ENCODE results near the gene RNF19B. TPM values are rescaled to one million over a fixed set of nuclear protein-coding genes. Genes with fewer than 3 reads are reported as not detected.

RNF19B gene
- total RNA-seq, 2 experiments from 2014 or later, result 33.4 to 37.4 TPM

DNA sequence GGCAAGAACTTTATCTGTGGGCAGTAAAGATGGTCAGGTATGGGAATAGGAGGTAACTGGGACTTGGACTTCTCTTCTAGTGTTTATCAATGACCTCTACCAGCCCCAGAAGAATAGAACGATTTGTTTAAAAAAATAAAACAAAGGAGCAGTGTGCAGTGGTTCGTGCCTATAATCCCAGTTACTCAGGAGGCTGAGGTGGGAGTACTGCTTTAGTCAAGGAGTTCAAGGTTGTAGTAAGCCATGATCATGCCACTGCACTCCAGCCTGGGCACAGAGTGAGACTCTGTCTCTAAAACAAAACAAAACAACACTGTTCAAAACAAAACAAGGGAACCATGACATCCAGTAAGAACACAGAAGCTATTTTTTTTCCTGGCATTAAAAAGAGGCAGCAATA is 4.3 kb downstream of the RNF19B start:
- no peaks in the 10 kb centered on the region for H3K27me3 Mint-ChIP-seq
- TF ChIP-seq, protein P1, sequence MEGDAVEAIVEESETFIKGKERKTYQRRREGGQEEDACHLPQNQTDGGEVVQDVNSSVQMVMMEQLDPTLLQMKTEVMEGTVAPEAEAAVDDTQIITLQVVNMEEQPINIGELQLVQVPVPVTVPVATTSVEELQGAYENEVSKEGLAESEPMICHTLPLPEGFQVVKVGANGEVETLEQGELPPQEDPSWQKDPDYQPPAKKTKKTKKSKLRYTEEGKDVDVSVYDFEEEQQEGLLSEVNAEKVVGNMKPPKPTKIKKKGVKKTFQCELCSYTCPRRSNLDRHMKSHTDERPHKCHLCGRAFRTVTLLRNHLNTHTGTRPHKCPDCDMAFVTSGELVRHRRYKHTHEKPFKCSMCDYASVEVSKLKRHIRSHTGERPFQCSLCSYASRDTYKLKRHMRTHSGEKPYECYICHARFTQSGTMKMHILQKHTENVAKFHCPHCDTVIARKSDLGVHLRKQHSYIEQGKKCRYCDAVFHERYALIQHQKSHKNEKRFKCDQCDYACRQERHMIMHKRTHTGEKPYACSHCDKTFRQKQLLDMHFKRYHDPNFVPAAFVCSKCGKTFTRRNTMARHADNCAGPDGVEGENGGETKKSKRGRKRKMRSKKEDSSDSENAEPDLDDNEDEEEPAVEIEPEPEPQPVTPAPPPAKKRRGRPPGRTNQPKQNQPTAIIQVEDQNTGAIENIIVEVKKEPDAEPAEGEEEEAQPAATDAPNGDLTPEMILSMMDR (IDR thresholded peaks at IDR 0.05), result no peak
- no peaks in the 10 kb centered on the region for H3K27me3 ChIP-seq (ENCODE audit: control insufficient read depth in 1 of 2, insufficient read depth in 2 of 2, low read length in 2 of 2)
- no peaks in the 10 kb centered on the region for H3K36me3 ChIP-seq (ENCODE audit: insufficient read depth, low read length)
- intact Hi-C loops (cut with DNase I, micrococcal nuclease), result loop anchor here (5.0 to 10.0 kb wide), 5 partner anchors 77 to 222 kb away; partner anchors contain the start of genes AK2 (in 1 of the 2), AZIN2 (in 1 of the 2), S100PBP (in 1 of the 2) and TRIM62 (in 1 of the 2)
- peaks cover 4% of the 10 kb centered on the region for H3K36me3 Mint-ChIP-seq (ENCODE audit: low read depth)
- ATAC-seq (ENCODE audit: poor library complexity) (no peak), DNase-seq (no peak)
- POLR2A ChIA-PET, result no interaction called here
- no peak overlapping the region for H3K4me3 ChIP-seq (ENCODE audit: low read length)
- H3K27ac Mint-ChIP-seq, result no peak overlapping the region
- H3K9me3 ChIP-seq (ENCODE audit: control insufficient read depth in 1 of 2, insufficient read depth in 1 of 2, low read length in 2 of 2), result no peaks in the 10 kb centered on the region
- peak overlapping the region; percentile 40 for H3K4me3 Mint-ChIP-seq
- peaks cover 58% of the 10 kb centered on the region for H3K4me1 Mint-ChIP-seq (ENCODE audit: low read depth)
- no peaks in the 10 kb centered on the region for H3K9me3 Mint-ChIP-seq
- peaks cover 36% of the 10 kb centered on the region for H3K4me1 ChIP-seq (ENCODE audit: insufficient read depth, low read length)
- no peak overlapping the region for H3K27ac ChIP-seq (ENCODE audit: low read depth in 1 of 2, low read length in 2 of 2)
- CTCF ChIA-PET, result no interaction called here

- DNase-seq, result no peak
- H3K9me3 ChIP-seq (ENCODE audit: control insufficient read depth in 1 of 2, insufficient read depth in 1 of 2, low read length in 2 of 2), result no peaks in the 10 kb centered on the region
- no peaks in the 10 kb centered on the region for H3K9me3 Mint-ChIP-seq
- ChIA-PET POLR2A (interaction anchor here (1.3 kb wide), 1 partner anchor 22 kb away, joined by 5 read pairs; no protein-coding TSS in a partner anchor), CTCF (interaction anchor here (1.0 kb wide), 1 partner anchor 25 kb away, joined by 4 read pairs; no protein-coding TSS in a partner anchor)
- H3K4me1 Mint-ChIP-seq (ENCODE audit: low read depth), result peaks cover 60% of the 10 kb centered on the region
- peaks cover 34% of the 10 kb centered on the region for H3K4me1 ChIP-seq (ENCODE audit: insufficient read depth, low read length)
- H3K27me3 ChIP-seq (ENCODE audit: control insufficient read depth in 1 of 2, insufficient read depth in 2 of 2, low read length in 2 of 2), result no peaks in the 10 kb centered on the region
- TF ChIP-seq, protein P1 (IDR thresholded peaks at IDR 0.05), result no peak
- H3K27me3 Mint-ChIP-seq, result no peaks in the 10 kb centered on the region
- H3K27ac ChIP-seq (ENCODE audit: low read depth in 1 of 2, low read length in 2 of 2), result no peak overlapping the region
- no peak overlapping the region for H3K4me3 ChIP-seq (ENCODE audit: low read length)
- H3K36me3 ChIP-seq (ENCODE audit: insufficient read depth, low read length), result no peaks in the 10 kb centered on the region
- H3K27ac Mint-ChIP-seq, result no peak overlapping the region
- no peak for ATAC-seq (ENCODE audit: poor library complexity)
- intact Hi-C loops (cut with DNase I, micrococcal nuclease), result no loop called here
- no peak overlapping the region for H3K4me3 Mint-ChIP-seq
- H3K36me3 Mint-ChIP-seq (ENCODE audit: low read depth), result peaks cover 5% of the 10 kb centered on the region
Measured at GRCh38 chr1:32958827-32959226, 5.8 kb downstream of the RNF19B start.

DNA sequence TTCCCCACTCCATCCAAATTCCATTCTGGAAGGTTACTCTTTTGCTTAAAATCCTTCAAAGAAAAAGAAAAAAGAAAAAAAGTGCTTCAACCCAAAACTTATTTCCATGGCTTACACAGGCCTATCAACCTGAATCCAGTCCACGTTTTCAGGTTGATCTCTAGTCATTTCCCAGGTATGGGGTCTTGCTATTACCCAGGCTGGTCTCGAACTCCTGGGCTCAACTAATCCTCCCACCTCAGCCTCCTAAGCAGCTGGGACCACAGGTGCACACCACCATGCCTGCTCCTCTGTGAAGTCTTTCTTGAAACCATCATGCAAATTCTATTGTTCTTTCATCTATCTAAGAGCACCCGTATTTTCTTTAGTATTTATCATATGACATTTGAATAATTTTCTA is 7.6 kb downstream of the RNF19B start:
- DNase-seq (no peak), ATAC-seq (ENCODE audit: poor library complexity) (no peak)
- Mint-ChIP-seq H3K36me3 (ENCODE audit: low read depth) (peaks cover 12% of the 10 kb centered on the region), H3K27ac (no peak overlapping the region), H3K4me1 (ENCODE audit: low read depth) (peaks cover 54% of the 10 kb centered on the region), H3K9me3 (no peaks in the 10 kb centered on the region), H3K4me3 (no peak overlapping the region), H3K27me3 (no peaks in the 10 kb centered on the region)
- no peaks in the 10 kb centered on the region for H3K9me3 ChIP-seq (ENCODE audit: control insufficient read depth in 1 of 2, insufficient read depth in 1 of 2, low read length in 2 of 2)
- POLR2A ChIA-PET, result interaction anchor here (0.6 to 4.5 kb wide), 2 partner anchors 7 to 29 kb away, joined by 3 to 19 read pairs; partner anchors contain the start of gene RNF19B
- TF ChIP-seq, protein P1 (IDR thresholded peaks at IDR 0.05), result no peak
- CTCF ChIA-PET, result no interaction called here
- H3K4me3 ChIP-seq (ENCODE audit: low read length), result no peak overlapping the region
- H3K36me3 ChIP-seq (ENCODE audit: insufficient read depth, low read length), result no peaks in the 10 kb centered on the region
- H3K27ac ChIP-seq (ENCODE audit: low read depth in 1 of 2, low read length in 2 of 2), result no peak overlapping the region
- intact Hi-C loops (cut with DNase I, micrococcal nuclease), result no loop called here
- H3K4me1 ChIP-seq (ENCODE audit: insufficient read depth, low read length), result peaks cover 24% of the 10 kb centered on the region
- no peaks in the 10 kb centered on the region for H3K27me3 ChIP-seq (ENCODE audit: control insufficient read depth in 1 of 2, insufficient read depth in 2 of 2, low read length in 2 of 2)
